D721Med (cell line): Measurements from ENCODE around the gene USP12.
A peak's percentile ranks its signal among the peaks of the same experiment; 100 is the strongest.

Experiments
- DNase-seq: peaks from one replicate; pipeline ENCODE4 v3.0.0; 2011; ENCODE audit warnings: low spot score; ENCODE audit not compliant: insufficient read length
- FAIRE-seq: peaks from 2 replicates; lab custom pipeline; 2011; peaks lifted over from hg19 to GRCh38; lab: Jason Lieb, UNC
- CTCF ChIP-seq: IDR thresholded peaks from 2 replicates; pipeline ENCODE4 v1.5.1; 2012; ENCODE audit warnings: mild to moderate bottlenecking, control low read depth; ENCODE audit not compliant: insufficient read depth; ENCODE audit errors: missing control alignments

USP12 gene

GRCh38 chr13:27182844-27183497 is 11.4 kb upstream of the USP12 start:
- no peak for DNase-seq
- FAIRE-seq: no peak
- TF ChIP-seq CTCF: no peak

GRCh38 chr13:27182054-27182453 is 10.4 kb upstream of the USP12 start:
- DNase-seq: no peak
- no peak for FAIRE-seq
- no peak for TF ChIP-seq CTCF

GRCh38 chr13:27177852-27178251 is 6.2 kb upstream of the USP12 start:
- no peak for TF ChIP-seq CTCF
- FAIRE-seq (no peak), DNase-seq (no peak)

GRCh38 chr13:27176470-27177410 is 5.1 kb upstream of the USP12 start:
- no peak for FAIRE-seq
- no peak for DNase-seq
- TF ChIP-seq CTCF: no peak

GRCh38 chr13:27174766-27175455 is 3.3 kb upstream of the USP12 start:
- TF ChIP-seq CTCF: no peak
- peak; percentile 61 for FAIRE-seq
- DNase-seq: no peak

GRCh38 chr13:27172495-27172842 is 858 bp upstream of the USP12 start:
- no peak for TF ChIP-seq CTCF
- DNase-seq: no peak
- no peak for FAIRE-seq
